ENCODE measurements around the gene TBR1.

Gene TBR1

DNA sequence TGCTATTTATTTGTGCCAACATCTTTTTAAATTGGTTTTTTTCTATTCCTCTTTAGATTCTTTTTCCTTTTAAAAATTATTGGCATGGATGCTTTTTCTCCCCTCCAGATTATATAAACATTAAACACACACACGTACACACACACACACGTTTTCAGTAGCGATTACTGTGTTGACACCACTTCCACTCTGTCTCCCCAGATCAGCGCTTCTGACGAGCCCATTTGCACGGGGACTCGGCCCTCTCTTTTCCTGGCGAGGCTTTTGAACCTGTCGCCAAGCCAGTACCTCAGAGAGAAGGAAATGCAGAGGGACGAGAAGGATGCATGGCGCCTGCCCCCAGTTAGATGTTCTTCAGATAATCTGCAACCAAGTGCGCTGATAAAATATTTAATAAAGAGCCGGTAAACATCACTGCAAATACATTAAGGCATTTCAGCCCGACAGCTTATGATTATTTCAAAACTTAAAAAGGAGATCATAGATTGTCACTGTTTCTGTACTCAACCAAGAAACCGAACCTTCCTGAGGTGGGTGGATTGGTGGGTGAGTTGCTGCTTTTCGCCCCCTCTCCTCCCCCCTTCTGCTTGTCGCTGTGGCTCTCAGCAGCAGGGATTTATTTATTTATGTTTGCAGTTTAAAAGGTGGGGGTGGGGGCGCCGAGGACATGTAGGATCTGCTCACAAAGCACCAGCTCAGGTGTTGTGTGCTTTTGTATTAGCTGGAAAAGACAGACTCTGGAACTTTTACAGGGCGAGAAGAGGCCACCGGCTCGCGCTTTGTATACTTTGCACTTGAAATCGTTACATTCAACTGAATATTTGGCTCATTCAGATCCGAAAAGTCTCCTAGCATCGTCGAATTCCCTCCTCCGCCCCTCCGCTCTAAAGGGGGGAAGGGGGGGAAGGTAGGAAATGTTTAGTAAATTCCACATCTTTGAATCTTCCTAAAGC is 787 bp upstream of the TBR1 start:
- peak; percentile 39 for DNase-seq

DNA sequence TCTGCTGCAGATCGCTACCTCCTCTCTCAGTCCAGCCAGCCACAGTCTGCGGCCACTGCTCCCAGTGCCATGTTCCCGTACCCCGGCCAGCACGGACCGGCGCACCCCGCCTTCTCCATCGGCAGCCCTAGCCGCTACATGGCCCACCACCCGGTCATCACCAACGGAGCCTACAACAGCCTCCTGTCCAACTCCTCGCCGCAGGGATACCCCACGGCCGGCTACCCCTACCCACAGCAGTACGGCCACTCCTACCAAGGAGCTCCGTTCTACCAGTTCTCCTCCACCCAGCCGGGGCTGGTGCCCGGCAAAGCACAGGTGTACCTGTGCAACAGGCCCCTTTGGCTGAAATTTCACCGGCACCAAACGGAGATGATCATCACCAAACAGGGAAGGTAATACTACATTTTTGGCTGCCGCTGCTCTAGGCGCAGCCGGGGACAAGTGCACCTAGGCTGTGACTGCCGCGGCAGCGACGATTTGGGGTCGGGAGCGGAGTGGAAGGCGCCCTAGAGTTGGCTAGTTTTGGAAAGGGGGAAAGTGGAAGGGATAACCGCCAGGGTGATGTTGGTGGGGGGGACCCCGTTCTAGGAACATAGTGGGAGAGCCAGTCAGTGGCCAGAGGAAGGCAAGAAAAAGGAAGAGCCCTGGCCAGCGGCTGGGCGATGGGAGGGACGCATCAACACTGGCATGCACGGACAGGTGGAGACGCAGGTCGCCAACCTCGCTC is 776 bp downstream of the TBR1 start:
- DNase-seq, result peak; percentile 30

DNA sequence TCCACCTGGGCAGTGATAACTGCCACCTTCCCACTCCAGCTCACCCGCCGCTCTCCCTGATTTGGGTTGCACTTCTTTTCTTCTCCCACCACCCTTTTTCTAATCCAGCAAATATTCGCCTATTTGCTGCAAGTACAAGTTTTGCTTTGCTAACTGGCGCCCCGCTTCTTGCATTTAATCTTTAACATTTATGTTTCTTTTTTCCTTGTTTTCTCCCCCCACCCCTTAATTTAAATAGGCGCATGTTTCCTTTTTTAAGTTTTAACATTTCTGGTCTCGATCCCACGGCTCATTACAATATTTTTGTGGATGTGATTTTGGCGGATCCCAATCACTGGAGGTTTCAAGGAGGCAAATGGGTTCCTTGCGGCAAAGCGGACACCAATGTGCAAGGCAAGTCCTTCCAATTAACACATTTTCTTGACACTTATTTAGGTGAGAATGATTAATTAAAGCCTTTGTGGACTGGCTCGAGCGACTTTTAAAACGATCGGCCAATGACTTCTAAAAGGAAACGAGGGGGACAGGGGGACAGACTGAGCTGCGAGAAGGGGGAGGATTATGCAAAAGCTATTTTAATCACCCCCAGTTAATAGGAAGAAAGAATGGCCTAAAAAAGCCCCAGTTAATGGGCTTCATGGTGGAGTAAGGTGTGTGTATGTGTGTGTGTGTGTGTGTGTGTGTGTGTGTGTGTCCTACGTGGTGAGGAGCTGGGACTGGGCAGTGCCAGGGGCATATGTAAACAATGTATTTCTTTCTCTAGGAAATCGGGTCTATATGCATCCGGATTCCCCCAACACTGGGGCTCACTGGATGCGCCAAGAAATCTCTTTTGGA is 1.6 kb downstream of the TBR1 start:
- no peak for DNase-seq

DNA sequence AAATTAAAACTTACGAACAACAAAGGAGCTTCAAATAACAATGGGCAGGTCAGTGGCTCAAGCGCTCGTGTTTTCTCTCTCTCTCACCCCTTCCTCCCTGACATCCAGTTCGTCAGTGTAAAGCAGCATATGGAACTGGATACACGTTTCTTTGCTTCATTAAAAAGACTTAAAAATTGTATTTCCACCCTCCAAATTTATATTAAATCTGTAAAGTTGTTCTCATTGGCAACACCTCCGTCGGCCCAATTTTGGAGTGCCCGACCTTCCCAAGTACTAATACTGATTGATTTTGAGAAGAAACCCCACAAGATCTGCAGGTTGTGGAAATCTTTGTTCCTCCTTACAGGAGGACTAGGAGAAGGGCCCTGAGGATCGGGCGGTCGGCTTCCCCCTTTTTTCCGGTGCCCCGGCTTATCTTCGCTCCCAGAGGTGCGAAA is 2.2 kb downstream of the TBR1 start:
- DNase-seq, result no peak

DNA sequence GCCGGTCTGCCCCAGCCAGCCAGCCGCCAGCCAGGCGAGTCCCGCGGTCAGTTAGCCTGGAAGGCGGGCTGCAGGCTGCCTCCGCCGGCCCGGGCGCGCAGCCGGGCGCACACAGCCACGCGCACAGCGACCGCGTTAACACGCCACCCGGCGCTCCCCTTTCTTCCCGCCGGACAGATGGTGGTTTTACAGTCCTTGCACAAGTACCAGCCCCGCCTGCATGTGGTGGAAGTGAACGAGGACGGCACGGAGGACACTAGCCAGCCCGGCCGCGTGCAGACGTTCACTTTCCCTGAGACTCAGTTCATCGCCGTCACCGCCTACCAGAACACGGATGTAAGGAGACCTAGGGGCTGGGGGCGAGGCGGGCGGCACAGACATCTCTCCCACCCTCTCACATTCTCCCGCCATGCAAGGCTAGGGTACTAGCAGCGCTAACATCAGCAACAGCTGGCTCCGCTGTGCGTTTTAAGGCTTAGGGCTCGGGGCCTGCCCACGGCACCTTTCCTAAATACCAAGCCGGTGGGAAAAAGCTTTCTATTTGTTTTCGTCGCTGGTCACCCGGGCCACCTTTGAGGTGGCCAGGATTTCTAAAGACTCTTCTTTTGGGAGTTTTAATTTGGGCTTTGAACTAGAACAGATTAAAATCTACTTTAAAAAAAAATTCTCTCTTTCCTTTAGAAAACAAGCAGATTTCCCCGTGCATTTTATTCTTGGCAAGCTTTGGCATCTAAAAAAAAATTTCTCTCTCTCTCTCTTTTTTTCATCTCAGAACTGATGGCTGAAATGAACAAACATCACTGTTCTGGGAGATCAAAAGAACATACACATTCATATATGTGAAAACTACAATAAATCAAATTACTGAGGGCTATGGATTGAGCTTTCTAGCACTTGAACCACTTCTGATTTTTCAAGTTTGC is 2.9 kb downstream of the TBR1 start:
- DNase-seq, result no peak

DNA sequence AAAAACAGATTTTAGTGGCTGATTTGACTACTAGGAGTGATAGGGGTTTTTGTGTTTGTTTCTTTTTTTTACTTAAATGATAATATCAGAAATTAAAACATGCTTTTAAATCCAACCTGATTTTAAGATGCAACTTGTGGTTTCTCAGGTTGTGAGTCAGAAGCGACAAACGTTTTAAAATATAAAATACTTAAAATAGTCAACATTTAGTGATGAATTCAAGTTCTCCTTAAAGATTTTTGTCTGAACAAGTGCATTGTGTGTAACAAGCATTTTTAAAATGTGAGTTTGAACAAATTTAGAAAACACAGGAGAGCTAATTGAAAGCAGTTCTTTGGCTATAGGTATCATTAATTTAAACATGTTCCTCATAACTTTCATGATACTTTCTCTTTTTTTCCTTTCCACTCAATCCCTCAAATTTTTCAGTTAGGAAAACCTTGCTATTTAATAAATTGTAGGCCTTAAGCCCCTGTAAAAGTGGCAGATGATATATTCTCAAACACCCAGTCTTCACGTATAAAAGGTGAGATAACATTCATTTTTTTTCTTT is 3.6 kb downstream of the TBR1 start:
- no peak for DNase-seq

DNA sequence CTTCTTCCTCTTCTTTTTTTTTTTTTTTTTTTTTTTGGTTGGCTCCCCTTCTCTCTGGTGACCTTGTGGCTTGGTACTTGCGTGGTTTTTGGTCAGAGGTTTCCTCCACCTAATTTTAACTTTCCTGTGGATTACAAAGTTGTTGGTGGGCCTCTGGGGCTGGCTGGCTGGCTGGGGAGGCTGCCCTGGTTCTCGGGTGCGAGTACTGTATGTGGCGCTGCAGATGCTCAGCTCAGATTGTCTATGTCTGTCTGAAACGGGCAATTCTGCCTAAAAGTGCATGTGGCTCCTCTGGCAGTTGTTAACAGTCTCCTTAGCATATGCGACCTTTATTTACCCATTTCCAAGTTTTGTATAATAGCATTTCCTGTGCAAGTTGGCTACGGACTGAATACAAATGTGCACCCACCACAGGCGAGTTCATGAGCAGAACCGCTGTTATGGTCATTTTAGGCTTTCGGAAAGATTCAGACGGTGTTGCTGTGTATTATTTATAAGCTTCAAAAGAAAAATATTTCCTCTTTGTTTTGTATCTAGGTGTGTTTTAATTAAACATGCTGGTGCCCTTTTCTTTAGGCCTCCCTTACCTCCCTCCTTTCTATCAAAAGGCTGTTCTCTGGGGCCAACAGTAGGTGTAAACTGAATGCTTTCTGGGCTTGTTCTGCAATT is 4.4 kb downstream of the TBR1 start:
- DNase-seq, result no peak

DNA sequence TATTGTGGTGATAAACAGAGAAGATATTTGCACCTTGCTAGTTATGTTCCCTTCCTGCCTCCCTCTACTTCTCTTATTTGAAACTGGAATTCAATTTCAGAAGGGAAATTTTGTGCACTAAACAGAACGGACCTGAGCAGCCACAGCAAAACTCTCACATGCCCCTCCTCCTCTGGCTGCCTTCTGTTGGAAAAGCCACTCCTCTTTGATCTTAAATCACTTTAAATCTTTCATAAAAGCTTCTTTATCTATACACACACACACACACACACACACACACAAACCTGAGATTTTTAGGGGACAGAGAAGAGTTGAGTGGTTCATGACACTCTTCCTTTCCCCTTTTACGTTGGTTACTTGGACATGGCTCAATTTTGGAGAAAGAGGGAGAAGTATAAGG is 5.6 kb downstream of the TBR1 start:
- no peak for DNase-seq

DNA sequence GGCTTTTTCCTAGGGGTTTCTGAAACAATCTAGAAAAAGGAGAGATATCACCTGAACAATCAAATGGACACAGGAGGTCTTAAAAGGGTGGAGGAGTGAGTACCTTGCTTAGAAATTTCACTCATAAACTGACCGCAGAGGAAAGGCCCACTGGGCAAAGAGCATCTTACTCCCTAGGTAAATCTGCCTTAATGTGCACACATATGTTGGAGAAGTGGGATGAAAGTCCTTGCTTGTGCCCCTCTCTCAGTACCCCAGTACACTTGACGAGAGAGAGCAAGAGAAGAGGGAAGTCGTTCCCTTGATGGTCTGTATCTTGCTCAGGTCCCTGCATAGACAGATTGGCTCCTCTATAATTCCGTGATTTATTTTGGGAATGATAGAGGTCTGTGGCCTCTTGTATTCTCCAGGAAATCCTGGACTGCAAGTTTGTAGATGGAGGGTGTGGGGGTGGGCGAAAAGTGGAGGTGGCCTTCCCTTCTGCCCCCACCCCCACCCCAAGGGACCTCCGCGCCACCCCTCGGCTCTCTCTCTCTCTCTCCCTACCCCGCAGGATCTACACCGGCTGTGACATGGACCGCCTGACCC is 6.8 kb downstream of the TBR1 start:
- DNase-seq, result no peak

DNA sequence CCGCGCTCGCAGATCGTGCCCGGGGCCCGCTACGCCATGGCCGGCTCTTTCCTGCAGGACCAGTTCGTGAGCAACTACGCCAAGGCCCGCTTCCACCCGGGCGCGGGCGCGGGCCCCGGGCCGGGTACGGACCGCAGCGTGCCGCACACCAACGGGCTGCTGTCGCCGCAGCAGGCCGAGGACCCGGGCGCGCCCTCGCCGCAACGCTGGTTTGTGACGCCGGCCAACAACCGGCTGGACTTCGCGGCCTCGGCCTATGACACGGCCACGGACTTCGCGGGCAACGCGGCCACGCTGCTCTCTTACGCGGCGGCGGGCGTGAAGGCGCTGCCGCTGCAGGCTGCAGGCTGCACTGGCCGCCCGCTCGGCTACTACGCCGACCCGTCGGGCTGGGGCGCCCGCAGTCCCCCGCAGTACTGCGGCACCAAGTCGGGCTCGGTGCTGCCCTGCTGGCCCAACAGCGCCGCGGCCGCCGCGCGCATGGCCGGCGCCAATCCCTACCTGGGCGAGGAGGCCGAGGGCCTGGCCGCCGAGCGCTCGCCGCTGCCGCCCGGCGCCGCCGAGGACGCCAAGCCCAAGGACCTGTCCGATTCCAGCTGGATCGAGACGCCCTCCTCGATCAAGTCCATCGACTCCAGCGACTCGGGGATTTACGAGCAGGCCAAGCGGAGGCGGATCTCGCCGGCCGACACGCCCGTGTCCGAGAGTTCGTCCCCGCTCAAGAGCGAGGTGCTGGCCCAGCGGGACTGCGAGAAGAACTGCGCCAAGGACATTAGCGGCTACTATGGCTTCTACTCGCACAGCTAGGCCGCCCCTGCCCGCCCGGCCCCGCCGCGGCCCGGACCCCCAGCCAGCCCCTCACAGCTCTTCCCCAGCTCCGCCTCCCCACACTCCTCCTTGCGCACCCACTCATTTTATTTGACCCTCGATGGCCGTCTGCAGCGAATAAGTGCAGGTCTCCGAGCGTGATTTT is 7.6 kb downstream of the TBR1 start:
- no peak for DNase-seq

DNA sequence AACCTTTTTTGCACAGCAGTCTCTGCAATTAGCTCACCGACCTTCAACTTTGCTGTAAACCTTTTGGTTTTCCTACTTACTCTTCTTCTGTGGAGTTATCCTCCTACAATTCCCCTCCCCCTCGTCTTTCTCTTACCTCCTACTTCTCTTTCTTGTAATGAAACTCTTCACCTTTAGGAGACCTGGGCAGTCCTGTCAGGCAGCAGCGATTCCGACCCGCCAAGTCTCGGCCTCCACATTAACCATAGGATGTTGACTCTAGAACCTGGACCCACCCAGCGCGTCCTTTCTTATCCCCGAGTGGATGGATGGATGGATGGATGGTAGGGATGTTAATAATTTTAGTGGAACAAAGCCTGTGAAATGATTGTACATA is 8.3 kb downstream of the TBR1 start:
- DNase-seq, result no peak

DNA sequence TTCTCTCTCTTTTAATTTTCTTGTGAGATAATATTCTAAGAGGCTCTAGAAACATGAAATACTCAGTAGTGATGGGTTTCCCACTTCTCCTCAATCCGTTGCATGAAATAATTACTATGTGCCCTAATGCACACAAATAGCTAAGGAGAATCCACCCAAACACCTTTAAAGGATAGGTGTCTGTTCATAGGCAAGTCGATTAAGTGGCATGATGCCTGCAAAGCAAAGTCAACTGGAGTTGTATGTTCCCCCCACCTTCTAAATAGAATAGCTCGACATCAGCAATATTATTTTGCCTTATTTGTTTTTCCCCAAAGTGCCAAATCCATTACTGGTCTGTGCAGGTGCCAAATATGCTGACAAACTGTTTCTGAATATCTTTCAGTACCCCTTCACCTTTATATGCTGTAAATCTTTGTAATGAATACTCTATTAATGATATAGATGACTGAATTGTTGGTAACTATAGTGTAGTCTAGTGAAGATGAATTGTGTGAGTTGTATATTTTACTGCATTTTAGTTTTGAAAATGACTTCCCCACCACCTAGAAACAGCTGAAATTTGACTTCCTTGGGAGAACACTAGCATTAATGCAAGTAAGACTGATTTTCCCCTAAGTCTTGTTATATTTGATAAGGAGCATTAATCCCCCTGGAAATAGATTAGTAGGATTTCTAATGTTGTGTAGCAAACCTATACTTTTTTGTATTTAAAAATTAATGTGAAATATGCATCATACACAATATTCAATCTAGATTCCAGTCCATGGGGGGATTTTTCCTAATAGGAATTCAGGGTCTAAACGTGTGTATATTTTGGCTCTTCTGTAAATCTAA is 9.0 kb downstream of the TBR1 start:
- DNase-seq, result no peak

DNA sequence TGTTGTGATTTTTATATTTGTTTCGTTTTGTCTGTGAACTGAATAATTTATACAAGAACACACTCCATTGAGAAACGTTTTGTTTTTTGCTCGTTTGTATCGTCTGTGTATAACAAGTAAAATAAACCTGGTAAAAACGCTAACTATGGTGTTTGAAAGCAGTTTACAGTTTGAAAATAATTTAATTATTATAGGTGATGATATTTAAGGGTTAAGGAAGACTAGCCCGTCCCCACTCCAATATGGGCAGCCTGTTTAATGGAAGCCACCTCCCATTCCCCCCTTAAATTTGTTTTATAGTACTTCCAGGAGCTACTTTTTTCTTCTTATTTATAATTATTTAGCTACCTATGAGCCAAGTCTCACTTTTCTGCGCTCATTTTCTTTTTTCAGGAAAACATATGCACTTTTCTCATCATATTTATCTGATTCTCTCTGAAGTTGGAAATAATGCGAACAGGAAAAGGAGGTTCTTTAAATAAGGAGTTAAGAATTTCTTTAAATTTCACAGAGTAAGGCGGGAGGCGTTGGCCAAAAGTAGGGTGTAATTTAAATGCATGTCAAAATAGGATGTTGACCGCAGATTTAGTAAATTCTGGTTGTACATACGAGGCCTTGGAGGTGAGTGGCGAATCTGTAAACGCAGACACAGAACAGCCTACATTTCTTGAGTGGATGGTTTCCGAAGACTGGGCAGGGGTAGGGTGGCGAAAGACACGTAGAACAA is 9.8 kb downstream of the TBR1 start:
- DNase-seq, result no peak

DNA sequence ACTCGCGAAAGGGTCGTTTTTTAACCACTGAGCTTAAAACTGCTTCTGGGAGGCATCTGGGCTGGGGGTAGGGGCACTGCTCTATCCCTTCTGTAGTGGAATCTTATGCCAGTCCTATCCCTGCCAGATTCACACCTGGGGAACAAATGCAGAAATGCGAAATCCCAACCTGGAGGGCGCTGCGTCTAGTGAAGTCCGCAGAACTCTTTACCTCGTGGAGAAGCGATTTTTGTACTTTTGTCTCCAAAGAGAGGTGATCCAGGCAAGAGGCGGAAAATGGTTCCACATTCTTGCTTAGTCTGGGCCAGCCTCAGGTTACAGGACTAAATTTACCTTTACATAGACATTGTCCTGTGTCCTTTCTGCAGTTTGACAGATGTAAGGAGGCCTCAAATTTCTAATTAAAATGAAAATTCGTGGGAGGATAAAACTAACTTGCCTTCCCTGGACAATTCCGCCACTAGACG is 10.4 kb downstream of the TBR1 start:
- no peak for DNase-seq

DNA sequence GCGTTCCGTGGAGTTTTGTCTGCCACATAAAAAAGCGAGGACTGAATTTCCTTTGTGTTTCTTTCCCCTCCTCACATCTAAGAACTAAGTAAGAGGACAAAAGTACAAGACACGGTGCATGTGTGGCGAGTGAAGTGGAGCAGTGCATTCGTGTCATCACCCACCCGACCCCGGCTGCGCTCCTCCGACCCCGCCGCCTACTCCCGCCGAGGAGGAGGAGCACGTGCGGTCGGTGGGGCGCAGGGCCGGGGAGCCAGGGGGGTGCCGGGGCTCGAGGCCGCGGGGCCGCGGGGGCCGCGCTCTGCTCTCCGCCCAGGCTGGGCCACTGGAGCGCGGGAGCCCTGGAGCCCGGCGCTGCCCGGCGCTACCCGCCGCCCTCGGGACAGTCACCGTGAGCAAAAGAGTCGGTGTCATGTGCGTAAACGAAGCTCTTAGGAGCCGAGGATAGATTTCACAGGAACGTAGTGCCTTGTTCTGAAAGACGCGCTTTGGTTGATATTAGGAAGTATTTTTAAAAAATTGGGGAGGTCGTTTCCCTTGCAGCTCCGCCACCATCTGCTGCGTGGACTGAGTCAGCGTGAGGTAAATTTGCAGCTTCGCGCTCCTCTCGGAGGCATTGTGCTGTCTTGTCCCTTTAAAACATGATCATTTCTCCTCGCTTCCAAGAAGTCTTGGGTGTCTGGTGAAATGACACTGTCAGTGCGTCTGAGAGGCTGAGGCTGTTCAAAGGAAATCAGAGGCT is 11.0 kb downstream of the TBR1 start:
- no peak for DNase-seq

DNA sequence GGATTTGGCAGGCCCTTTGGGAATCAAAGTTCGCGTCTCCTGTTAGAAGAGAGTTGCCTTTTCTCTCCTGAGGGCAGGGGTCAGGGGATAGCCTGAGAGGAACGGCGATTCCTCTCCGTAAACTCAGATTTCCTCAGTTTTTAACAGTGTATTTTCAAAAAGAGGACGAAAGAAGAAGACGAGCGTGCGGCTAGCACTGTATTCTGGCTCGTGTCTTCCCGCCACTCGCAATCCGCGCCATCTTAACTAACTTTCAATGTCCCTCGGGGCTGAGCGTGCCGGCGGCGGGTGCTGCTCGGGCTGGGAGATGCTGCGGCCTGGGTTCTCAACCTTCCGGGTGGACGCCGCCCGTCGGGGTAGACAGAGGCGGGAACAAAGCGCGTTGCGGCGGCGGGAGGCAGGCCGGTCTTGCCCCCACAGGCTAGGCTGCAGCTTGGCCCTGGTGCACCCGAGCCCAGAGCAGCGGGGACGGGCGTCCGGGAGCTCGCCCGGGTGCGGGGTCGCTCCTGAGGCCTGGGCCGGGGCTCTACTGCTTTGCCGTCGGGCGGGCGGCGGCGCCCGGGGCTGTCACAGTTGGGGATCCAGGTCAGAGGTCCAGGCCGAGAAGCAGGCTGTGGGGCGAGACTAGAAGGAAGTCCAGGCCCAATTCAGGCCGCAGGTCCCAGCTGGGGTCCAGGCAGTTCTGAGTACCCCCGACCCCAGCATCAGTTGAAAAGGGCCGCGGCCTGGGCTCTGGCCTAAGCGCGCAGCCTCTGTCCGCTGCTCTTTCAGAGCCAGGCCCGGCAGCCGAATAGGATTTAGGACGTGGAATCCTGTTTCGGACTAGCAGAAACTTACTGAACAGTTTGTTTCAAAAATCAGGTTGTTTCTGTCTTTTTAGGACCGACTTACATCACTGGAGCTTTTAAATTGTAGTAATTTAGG is 11.8 kb downstream of the TBR1 start:
- DNase-seq, result no peak

Data from NCI-H1105 (cell line).